HUDEP-2 (cell line): ENCODE results near the gene ETS1.

Experiments
- DNase-seq, 76 experiments: peaks; one replicate each; lab custom pipeline; 2025; ENCODE audit not compliant: unreplicated experiment in 76 of 76; lab: John Stamatoyannopoulos, UW

Gene ETS1

DNA sequence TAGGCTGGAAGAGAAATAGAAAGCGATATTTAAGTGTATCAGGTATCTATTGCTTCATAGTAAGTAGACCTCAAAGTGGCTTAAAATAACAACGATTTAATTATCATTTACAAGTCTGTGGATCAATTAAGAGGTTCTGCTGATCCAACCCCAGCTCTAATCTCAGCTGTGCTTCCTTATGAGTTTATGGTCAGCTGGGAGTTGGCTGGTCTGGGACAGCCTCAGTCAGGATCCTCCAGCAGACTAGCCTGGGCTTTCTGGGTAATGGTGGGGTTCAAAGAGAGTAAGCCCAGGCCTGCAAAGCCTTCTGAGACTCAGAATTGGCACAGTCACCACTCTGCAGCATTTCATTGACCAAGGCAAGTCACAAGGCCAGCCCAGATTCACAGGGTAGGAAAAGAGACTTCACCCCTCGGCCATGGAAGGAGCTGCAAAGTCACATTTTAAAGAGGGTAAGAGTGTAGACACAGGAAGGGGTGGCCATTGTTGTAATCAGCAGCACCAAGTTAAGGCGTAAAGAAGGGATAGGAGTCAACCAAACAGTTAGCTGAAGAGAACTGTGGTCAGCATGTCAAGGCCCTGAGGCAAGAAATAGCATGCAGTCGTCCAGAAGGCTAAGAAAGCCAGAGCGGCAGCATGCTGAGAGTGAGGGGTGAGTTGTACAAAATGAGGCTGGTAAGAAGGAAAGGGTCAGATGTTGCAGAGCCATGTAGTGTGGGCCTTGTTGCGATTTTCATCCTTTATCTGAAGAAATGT, 168.2 kb downstream of the ETS1 start:
- no peak for DNase-seq

DNA sequence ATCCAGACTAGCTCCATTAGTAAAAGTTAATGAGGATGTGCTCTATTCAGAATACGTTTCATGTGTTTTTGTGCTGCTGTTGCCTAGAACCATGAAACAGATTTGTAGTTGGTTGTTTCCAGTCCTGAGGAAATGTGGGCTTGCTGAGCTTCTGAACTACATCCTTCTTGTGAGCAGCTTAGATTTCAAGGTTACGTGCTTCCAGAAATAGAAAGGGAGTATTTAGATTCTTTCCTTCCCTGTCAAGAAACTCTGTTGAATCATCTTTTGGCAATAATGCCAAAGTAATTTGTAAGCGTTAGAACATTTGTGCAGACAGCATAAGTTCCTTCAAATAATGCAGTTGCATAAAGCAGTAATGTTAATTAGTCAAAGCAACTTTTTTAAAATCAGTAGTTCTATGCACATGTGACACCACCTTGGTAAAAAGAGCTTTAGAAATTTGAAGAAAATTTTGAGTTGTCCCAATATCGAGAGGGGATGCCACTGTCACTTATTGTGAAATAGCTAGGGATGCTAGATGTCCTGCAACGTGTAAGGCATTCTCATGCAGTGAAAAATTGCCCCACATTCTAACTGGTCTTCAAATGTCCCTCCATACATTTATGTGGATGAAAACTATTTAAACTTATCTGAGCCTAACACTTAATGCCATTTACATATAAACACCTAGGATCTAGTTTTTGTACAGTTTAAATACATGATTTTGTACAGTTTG, 169.6 kb downstream of the ETS1 start:
- DNase-seq, result no peak

DNA sequence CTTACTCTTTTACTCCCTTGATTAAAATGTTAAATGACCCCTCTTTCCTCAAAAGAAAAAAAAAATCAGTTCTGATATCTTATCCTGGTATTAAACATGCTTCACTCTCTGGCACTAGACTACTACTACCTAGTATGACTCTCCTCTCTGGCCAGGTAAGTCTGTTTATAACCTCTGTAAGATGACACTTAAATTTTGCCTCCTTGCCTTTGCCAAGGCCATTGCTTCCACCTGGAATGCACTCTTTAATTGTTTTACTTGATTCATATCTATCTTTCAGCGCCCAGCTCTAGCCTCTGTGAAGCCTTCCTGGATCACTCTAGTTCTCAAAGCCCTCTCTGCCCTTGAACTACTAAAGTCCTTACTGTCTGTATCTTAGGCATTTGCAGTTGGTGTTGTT, 170.4 kb downstream of the ETS1 start:
- no peak for DNase-seq

DNA sequence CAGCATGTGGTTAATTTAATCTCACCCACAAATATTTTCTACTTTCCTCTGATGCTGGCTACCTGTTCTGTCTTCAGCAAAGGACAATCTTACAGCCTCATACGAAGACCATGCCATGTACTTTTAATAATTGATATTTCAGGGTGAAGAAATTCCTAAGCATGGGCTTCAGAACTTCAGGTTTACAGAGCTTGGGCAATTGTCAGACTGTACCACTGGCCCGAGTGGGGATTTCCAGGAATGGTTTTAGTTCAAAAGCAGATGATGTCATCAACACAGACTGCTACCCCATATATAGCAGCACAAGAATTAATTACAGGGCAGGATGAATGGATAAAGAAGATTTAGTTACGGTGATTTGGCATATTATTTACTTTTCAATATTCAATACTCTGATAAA, 171.8 kb downstream of the ETS1 start:
- DNase-seq, result no peak

DNA sequence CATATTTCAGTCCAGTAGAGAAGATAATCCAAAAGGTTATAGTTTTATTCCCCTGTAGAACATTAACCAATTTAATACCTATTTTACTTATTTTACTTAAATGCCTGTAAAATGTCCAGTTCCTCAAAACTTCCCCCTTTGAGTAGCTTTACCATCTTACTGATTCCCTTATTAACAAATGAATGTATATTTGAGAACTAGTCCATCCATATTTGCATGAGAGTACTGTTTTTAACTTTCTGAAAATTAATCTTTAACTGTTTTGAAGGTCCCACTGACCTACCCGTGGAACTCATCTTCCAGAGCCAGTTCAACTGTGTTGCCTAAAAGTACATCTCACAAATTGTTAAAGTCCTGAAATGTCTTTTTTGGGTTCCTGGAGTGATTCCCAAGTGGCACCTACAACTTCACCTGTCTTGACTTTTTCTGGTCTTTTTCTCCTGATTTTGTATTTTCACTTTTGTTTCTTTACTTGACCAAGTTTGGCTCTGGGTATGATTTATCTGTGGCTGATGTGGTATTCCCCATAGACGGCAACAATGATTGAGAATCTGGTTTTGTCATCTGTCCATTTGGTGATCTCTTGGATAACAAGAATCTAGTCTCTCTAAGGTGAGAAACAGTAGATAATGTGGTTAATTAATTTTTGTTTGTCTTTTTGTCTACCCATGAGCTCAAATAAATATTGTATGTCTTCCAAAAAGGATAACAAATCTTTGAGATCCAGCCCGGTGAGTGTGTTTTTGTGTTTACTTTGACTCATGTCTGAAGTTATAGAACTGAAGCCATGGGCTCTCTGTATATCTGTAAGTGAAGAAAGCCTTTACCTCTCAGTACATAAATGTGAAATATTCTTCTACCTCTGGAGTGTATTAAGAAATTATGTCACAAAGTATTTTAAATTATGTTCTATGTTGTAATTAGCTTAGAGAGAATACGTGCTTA, 174.2 kb downstream of the ETS1 start:
- no peak for DNase-seq

DNA sequence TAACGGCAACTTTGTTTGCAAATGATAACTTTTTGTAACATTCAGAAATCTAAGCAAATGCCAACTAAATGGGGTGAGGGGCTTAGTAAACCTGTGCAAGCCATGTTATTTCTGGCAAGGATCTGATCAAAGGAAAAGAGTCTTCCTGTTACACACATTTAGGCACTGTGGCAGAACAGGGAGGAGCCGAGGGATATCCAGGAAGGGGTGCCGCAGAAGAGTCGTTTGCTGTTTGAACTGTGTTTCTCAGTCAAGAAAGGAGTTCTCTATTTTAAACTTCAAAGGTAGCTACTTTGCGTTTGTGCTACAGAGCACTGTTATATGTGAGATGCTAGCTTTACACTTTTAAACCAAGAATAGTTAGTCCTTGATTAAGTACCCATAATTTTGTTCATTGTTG, 175.5 kb downstream of the ETS1 start:
- DNase-seq, result no peak

DNA sequence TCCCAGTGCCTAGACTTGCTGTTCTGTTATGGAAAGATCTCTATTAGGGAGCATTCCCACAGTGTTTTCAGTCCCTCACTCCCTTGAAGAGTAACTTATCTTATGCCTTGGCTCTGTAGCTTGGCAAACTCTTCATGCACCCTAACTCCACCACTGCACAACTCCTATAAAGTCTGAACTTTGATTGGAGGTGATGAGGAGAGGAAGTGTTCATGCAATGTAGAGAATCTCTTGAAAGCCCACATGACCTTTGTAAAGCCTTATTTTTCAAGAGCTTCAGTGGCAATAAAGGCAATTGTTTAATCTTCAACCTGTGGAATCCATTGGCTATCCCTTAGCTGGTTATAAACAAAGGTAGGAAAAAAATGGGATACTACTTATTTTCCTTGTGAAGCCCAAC, 176.2 kb downstream of the ETS1 start:
- no peak for DNase-seq

DNA sequence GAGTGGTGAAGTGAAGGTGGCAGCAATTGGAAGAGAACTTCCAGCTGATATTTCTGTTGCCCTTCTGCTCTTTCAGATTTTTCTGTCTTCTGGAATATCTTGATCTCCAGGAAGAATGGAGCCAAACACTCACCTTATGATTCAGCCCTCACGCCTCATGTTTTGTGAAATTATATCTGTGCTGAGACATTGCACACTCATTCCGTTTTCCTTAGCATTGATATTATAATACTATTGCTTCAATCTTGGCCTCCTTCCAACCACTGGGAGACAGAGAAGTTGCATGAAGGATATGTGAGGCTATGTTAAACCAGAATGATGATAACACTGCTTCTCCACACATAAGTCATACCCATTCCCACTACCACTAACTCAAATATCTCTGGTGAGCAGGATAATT, 177.9 kb downstream of the ETS1 start:
- DNase-seq, result no peak
